Fibroblast of gingiva (primary cell): ENCODE results near the gene L1TD1.
A peak's percentile ranks its signal among the peaks of the same experiment; 100 is the strongest.
"Not testable (repeated sequence)": the region's sequence is repeated elsewhere in the genome, so short reads cannot be mapped to it uniquely, and the experiment has no call there.

Experiments used
- DNase-seq: peaks from one replicate; pipeline ENCODE4 v3.0.0-alpha.2; 2011; ENCODE audit warnings: low read depth

L1TD1 gene

GRCh38 chr1:62194651-62195544 is at the start of gene L1TD1:
Gene L1TD1, plus strand, starts transcription at chr1:62194849. Its CDS starts 11,780 bp downstream, at chr1:62206629.
- DNase-seq: no peak

GRCh38 chr1:62159940-62160348 is 34.7 kb upstream of the L1TD1 start:
- DNase-seq: no peak

- no peak for DNase-seq
Observed at GRCh38 chr1:62161711-62162110, 32.9 kb upstream of the L1TD1 start.

- DNase-seq: not testable (repeated sequence)
Observed at GRCh38 chr1:62170380-62170779, 24.3 kb upstream of the L1TD1 start.

GRCh38 chr1:62175568-62176179 is 19.0 kb upstream of the L1TD1 start:
- DNase-seq: peak; percentile 28

GRCh38 chr1:62176597-62177312 is 17.9 kb upstream of the L1TD1 start:
- no peak for DNase-seq

- DNase-seq: no peak
Observed at GRCh38 chr1:62177621-62178020, 17.0 kb upstream of the L1TD1 start.

- DNase-seq: no peak
Observed at GRCh38 chr1:62178372-62178771, 16.3 kb upstream of the L1TD1 start.

GRCh38 chr1:62180054-62180453 is 14.6 kb upstream of the L1TD1 start:
- not testable (repeated sequence) for DNase-seq

GRCh38 chr1:62180639-62181038 is 14.0 kb upstream of the L1TD1 start:
- DNase-seq: no peak

- DNase-seq: no peak
Observed at GRCh38 chr1:62181532-62181931, 13.1 kb upstream of the L1TD1 start.

GRCh38 chr1:62182157-62182556 is 12.5 kb upstream of the L1TD1 start:
- DNase-seq: not testable (repeated sequence)

GRCh38 chr1:62183164-62184020 is 11.3 kb upstream of the L1TD1 start:
- not testable (repeated sequence) for DNase-seq

- DNase-seq: no peak
Observed at GRCh38 chr1:62184336-62184735, 10.3 kb upstream of the L1TD1 start.

GRCh38 chr1:62185233-62185632 is 9.4 kb upstream of the L1TD1 start:
- DNase-seq: not testable (repeated sequence)

- DNase-seq: no peak
Observed at GRCh38 chr1:62185677-62186076, 9.0 kb upstream of the L1TD1 start.

- DNase-seq: no peak
Observed at GRCh38 chr1:62187548-62187947, 7.1 kb upstream of the L1TD1 start.

- no peak for DNase-seq
Observed at GRCh38 chr1:62188111-62188510, 6.5 kb upstream of the L1TD1 start.

- no peak for DNase-seq
Observed at GRCh38 chr1:62196086-62196690, 1.5 kb downstream of the L1TD1 start.

GRCh38 chr1:62198069-62198780 is 3.6 kb downstream of the L1TD1 start:
- DNase-seq: no peak

GRCh38 chr1:62198781-62199125 is 4.1 kb downstream of the L1TD1 start:
- DNase-seq: peak; percentile 5
